HuH-7 (cell line): Measurements from ENCODE around the gene LEKR1.
"Not testable (repeated sequence)": the region's sequence is repeated elsewhere in the genome, so short reads cannot be mapped to it uniquely, and the experiment has no call there.

Experiments used
- DNase-seq: peaks from one replicate; pipeline ENCODE4 v3.0.0; 2011; ENCODE audit warnings: low spot score

Gene LEKR1

GRCh38 chr3:156910022-156910421 lies 83.9 kb downstream of the LEKR1 start:
- no peak for DNase-seq

DNA sequence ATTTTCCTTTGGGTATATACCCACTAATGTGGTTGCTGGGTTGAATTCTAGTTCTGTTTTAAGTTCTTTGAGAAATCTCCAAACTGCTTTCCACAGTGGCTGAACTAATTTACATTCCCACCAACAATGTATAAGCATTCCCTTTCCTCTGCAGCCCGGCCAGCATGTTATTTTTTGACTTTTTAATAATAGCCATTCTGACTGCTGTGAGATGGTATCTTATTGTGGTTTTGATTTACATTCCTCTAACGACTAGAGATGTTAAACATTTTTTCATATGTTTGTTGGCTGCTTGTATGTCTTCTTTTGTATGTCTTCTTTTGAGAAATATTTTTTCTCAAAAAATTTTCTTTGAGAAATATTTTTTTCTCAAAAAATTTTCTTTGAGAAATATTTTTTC lies 84.7 kb downstream of the LEKR1 start:
- DNase-seq = not testable (repeated sequence)

DNA sequence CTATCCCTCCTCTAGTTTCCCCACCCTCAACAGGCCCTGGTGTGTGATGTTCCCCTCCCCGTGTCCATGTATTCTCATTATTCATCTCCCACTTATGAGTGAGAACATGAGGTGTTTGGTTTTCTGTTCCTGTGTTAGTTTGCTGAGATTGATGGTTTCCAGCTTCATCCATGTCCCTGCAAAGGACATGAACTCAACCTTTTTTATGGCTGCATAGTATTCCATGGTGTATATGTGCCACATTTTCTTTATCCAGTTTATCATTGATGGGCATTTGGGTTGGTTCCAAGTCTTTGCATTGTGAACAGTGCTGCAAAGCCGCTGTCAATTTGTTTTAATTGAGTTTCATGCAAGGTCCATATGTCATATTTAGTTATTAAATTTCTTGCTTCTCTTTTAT lies 88.1 kb downstream of the LEKR1 start:
- not testable (repeated sequence) for DNase-seq

DNA sequence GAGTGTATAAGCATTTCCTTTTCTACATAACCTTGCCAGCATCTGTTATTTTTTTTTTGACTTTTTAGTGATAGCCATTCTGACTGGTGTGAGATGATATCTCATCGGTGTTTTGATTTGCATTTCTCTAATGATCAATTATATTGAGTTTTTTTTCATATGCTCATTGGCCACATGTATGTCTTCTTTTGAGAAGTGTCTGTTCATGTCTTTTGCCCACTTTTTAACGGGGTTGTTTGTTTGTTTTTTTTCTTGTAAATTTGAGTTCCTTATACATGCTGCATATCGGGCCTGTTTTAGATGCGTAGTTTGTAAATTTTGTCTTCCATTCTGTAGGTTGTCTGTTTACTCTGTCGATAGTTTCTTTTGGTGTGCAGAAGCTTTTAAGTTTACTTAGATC lies 89.2 kb downstream of the LEKR1 start:
- DNase-seq = no peak

DNA sequence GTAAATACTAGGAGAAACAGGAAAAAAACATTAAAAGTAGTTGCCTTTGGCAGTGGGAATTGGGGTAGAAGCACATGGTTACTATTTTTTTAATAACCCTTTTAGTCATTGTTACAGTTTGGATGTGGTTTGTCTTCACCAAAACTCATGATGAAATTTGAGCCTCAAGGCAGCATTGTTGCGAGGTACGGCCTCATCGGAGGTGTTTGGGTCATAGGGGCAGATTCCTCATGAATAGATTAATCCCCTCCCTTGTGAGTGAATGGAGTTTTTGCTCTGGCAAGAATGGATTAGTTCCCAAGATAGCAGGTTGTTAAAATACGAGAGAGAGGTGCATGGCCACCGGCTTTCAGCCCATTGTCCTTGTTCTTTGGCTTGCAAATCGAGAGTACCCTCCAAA lies 92.6 kb downstream of the LEKR1 start:
- DNase-seq = no peak

GRCh38 chr3:156919818-156920217 lies 93.7 kb downstream of the LEKR1 start:
- no peak for DNase-seq

- no peak for DNase-seq
Observed at GRCh38 chr3:156920399-156920798, 94.2 kb downstream of the LEKR1 start.

DNA sequence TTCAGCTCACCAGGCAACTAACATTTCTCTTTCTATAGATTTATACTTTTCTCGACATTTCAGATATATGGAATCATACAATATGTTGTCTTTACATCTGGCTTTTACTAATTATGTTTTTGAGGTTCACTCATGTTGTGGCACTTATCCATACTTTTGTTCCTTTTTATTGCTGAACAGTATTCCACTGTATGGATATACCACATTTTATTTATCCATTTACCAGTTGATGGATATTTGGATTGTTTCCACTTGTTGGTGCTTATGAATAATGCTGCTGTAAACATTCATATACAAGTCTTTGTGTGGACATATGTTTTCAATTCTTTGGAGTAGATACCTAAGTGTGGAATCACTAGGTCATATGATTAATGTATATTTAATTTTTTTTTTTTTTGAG lies 97.2 kb downstream of the LEKR1 start:
- DNase-seq = no peak

GRCh38 chr3:156938724-156939123 lies 112.6 kb downstream of the LEKR1 start:
- no peak for DNase-seq

DNA sequence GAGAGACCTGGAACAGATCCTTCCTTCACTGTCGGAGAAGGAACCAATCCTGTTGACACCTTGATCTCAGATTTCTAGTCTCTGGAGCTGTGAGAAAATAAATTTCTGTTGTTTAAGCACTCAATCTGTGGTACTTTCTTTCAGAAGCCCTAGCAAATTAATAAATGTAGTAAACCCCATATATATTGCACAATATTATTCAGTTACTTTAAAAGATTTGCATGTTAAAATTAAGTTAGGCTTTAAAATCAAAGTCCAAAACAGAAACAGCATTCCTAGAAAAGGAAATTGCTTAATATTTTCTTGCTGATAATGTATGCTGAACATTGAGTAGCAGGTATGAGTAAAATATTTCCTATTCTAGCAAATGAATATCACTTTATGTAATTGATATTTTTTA lies 113.2 kb downstream of the LEKR1 start:
- DNase-seq = no peak

DNA sequence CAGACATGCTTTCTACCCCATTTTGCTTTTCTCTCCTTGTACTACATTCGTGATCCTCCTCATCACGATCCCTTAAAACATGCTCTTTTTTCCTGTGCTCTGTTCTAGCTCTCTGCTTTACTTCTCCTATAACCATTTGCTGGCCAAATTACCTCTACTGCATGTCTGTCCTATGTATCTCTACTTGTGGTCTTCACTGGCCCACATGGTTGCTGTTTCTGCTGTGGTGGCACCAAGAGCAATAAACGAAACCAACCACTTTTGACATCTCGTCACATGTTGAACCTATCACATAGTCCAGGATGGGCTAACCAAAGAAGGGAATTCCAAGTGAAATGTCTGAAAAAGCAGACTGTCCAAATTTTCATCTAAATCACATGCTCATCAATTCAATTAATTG lies 115.2 kb downstream of the LEKR1 start:
- no peak for DNase-seq

DNA sequence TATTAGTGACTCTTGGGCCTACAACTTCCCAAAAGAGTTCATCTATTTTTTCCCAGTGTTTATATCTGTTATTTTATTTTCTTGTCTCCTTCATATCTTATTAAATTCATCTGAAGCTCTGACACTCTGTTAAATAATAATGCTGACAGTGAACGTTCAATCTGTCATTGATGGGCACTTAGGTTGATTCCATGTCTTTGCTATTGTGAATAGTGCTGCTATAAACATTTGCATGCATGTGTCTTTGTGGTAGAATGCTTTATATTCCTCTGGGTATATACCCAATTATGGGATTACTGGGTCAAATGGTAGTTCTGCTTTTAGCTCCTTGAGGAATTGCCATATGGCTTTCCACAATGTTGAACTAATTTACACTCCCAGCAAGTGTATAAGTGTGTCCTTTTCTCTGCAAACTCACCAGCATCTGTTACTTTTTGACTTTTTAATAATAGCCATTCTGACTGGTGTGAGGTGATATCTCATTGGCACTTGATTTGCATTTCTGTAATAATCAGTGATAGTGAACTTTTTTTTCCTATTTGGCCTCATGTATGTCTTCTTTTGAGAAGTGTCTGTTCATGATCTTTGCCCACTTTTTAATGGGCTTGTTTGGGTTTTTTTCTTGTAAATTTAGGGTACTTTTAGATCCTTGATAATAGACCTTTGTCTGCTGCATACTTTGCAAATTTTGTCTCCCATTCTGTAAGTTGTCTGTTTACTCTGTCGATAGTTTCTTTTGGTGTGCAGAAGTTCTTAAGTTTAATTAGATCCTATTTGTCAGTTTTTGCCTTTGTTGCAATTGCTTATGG lies 122.5 kb downstream of the LEKR1 start:
- no peak for DNase-seq

DNA sequence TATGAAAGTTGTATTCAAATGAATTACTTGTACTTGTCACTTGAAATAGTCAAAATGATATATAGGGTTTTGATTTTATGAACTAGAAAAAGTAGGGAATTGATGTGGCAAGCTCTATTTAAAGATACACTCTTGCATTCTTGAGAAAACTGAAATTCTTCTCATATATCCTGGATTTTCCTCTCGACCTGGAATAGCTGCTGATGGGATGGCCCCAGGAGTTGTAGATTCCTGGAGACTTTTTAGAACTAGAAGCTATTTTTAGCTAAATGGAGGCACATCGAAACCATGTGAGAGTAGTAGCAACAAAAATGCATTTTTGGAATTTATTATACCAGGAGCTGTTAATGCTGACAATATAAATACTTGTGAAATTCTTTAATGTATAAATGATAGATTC lies 125.9 kb downstream of the LEKR1 start:
- no peak for DNase-seq

DNA sequence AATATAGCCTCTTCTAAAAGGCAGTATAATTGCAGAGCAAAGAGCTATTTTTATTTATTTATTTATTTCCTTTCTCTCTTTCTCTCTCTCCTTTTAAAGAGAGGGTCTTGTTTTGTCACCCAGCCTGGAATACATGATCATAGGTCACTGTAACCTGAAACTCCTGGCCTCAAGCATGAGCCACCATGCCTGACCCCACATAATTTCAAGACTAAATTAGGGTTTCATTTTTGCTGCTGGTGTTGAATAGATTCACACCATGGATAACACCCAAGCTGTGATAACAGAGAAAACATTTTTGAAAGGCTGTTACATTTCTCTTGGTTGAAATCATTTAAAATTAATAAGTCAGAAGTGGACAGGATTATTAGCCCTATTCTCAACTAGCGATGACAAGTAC lies 131.6 kb downstream of the LEKR1 start:
- no peak for DNase-seq

GRCh38 chr3:156963096-156963495 lies 136.9 kb downstream of the LEKR1 start:
- no peak for DNase-seq

- no peak for DNase-seq
Observed at GRCh38 chr3:156964577-156964976, 138.4 kb downstream of the LEKR1 start.

DNA sequence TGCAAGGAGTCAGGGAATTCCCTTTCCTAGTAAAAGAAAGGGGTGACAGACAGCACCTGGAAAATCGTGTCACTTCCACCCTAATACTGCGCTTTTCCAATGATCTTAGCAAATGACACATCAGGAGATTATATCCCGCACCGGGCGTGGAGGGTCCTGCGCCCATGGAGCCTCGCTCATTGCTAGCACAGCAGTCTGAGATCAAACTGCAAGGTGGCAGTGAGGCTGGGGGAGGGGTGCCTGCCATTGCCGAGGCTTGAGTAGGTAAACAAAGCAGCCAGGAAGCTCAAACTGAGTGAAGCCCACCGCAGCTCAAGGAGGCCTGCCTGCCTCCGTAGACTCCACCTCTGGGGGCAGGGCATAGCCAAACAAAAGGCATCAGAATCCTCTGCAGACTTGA lies 140.2 kb downstream of the LEKR1 start:
- not testable (repeated sequence) for DNase-seq

GRCh38 chr3:156973954-156974353 lies 147.8 kb downstream of the LEKR1 start:
- no peak for DNase-seq

DNA sequence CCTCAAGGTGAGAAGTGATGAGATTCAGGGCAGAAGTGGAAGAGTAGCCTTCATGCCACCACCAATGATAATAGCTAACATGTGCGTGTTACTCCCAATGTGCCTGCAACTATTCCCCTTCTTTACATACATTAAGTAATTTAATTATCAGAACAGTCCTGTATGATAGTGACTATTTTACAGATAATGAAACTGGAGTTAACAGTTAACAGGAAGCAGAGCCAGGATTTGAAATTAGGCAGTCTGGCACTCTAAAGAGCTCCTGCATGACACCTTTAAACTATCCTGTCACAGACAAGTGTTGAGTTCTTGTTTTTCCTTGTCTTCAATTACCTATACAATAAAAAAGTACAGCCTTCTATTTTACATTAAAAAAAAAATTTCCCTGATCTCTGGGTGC lies 148.8 kb downstream of the LEKR1 start:
- DNase-seq = no peak

- no peak for DNase-seq
Observed at GRCh38 chr3:156975721-156976120, 149.6 kb downstream of the LEKR1 start.

DNA sequence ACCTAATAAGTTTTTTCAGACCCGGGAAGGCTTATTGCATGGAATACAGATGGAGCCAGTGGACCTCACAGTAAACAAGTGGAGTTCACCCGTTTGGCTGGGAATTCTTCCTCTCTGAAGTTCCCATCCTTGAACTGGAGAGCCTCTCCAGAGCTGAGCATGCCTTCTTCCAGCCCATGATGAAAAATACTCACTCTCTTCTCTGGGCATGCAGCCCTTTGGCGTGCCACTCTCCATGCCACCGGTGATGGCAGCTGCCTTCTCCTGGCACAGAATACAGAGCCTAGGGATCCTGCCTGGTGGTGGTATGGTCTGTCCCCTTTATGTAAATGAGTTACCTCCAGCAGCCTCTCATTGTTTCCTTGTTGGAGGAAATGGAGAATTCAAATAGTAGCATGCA lies 150.8 kb downstream of the LEKR1 start:
- no peak for DNase-seq

DNA sequence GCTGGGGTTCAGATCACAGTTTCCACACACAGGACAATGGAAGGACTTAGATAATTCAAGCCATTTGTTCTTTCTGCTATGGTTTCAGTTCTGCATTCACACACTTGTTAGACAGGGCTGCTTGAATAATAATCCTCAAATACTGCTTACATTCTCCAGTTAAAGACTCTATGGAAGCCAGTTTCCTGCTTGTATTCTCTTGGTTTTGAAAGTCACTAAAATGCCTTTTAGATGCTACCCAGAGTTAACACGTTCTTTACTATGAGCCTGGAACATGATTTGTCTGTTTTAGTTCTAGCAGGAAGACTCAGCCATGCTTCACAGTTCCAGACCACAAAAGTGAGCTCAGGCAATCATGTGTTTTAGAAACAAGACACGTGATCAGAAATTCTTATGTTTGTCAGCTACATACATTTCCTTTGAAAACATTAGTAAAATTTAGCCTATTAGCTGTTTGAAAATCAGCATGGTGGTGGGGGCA lies 152.4 kb downstream of the LEKR1 start:
- no peak for DNase-seq

DNA sequence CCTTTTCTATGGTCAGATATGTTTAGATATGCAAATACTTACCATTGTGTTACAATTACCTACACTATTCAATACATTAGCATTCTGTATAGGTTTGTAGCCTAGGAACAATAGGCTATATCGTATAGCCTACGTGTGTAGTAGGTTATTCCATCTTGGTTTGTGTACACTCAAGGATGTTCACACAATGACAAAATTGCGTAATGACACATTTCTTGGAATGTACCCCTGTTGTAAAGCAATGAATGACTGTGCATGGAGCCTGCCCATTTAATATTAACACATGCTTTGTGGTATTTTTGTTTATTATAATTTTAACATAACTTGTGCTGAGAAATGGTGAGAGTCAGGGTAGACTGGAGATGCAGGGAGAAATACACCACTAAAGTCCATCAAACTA lies 154.9 kb downstream of the LEKR1 start:
- DNase-seq = no peak

DNA sequence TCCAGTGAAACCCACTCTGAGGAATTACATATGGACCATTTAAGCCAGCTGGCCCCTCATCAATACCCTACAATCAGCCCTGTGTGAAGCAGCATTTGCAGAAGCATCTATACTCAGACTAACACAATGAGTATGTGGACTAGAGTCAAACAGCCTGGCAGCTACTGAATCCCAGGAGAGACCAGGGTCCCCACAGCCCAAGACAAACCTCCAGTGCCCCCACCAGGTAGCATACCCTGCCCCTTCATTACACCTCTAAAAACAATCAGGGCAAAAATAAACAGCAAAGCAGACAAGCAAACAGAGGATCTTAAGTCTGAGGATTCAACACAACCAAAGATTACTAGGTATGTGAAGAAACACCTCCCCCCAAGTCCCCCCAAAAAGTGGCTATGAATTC lies 157.4 kb downstream of the LEKR1 start:
- DNase-seq = no peak
